Endothelial cell of umbilical vein (primary cell): ENCODE data around the gene NR1H2. TPM values are rescaled to one million over a fixed set of nuclear protein-coding genes. Genes with fewer than 3 reads are reported as not detected.

ENCODE experiments used
- BruUV-seq: library from RNA; stranded (reverse); fragments of 400-500 nt; replicated peaks from 2 replicates; lab custom pipeline; 2021; lab: Mats Ljungman, UMichigan
- CTCF ChIA-PET: fragments of 300-600, 350-600 bp; sonication (Branson Sonifier 250); formaldehyde crosslinking; loops from one replicate; lab custom pipeline; 2021; ENCODE audit warnings: antibody characterized with exemption, inconsistent platforms; lab: Charles Lee
- POLR2A ChIA-PET: fragments of 300-600, 350-600 bp; sonication (Branson Sonifier 250); formaldehyde crosslinking; loops from one replicate; lab custom pipeline; 2021; ENCODE audit warnings: antibody characterized with exemption, inconsistent platforms; lab: Charles Lee
- DNase-seq: peaks from one replicate; pipeline ENCODE4 v3.0.0-alpha.2; 2011; ENCODE audit warnings: low read depth, low spot score
- FAIRE-seq: peaks from 2 replicates; lab custom pipeline; 2011; peaks lifted over from hg19 to GRCh38; lab: Jason Lieb, UNC
- H2AFZ ChIP-seq: 2 replicates; pipeline ENCODE4 v1.6.0; 2012; ENCODE audit warnings: low read depth, low read length, control low read depth, inconsistent platforms
- H3K27ac ChIP-seq: 2 replicates; pipeline ENCODE4 v1.5.1; 2011; ENCODE audit warnings: low read depth, mild to moderate bottlenecking, control low read depth, low read length, moderate library complexity; ENCODE audit not compliant: insufficient read depth
- H3K27me3 ChIP-seq, 2 experiments: 2 replicates each; pipeline versions ENCODE4 v1.6.0 to v1.6.1; 2011; ENCODE audit warnings: low read length in 2 of 2, mixed read lengths in 1 of 2; ENCODE audit not compliant: control insufficient read depth in 2 of 2, insufficient read depth in 2 of 2
- H3K36me3 ChIP-seq, 2 experiments: 2 replicates in 1 of 2; 3 replicates in 1 of 2; pipeline ENCODE4 v1.5.1; 2011; ENCODE audit warnings: low read length in 2 of 2, mild to moderate bottlenecking in 1 of 2, moderate library complexity in 1 of 2; ENCODE audit not compliant: control insufficient read depth in 2 of 2, insufficient read depth in 2 of 2; ENCODE audit errors: extremely low read depth in 1 of 2
- H3K4me1 ChIP-seq: 3 replicates; pipeline ENCODE4 v1.5.1; 2011; ENCODE audit warnings: mild to moderate bottlenecking, low read length; ENCODE audit not compliant: control insufficient read depth, insufficient read depth; ENCODE audit errors: extremely low read depth
- H3K4me2 ChIP-seq: 2 replicates; pipeline ENCODE4 v1.6.1; 2011; ENCODE audit warnings: low read length, control low read depth, mixed read lengths; ENCODE audit not compliant: insufficient read depth
- H3K4me3 ChIP-seq, 3 experiments: fragments of 200-600 bp in 1 of 3; sonication (generic), shearing (Covaris generic) in 1 of 3; replicated peaks in 1 of 3; 2 replicates each; pipeline ENCODE4 v1.5.1; 2011 to 2016; ENCODE audit warnings: control low read depth in 3 of 3, low read length in 3 of 3, mild to moderate bottlenecking in 2 of 3, inconsistent platforms in 1 of 3, low read depth in 1 of 3, moderate library complexity in 1 of 3; ENCODE audit not compliant: insufficient read depth in 1 of 3
- H3K79me2 ChIP-seq: 2 replicates; pipeline ENCODE4 v1.6.0; 2012; ENCODE audit warnings: low read length, inconsistent platforms; ENCODE audit not compliant: control insufficient read depth, insufficient read depth
- H3K9ac ChIP-seq: replicated peaks from 2 replicates; pipeline ENCODE3; 2011; ENCODE audit warnings: low read length, control low read depth; ENCODE audit not compliant: insufficient read depth; ENCODE audit errors: extremely low read depth
- H3K9me1 ChIP-seq: replicated peaks from 3 replicates; pipeline ENCODE4 v1.6.0; 2011; ENCODE audit warnings: mild to moderate bottlenecking, low read length; ENCODE audit not compliant: control insufficient read depth, insufficient read depth; ENCODE audit errors: extremely low read depth
- H3K9me3 ChIP-seq: replicated peaks from 2 replicates; pipeline ENCODE4 v1.5.1; 2012; ENCODE audit warnings: low read length, inconsistent platforms; ENCODE audit not compliant: control insufficient read depth, insufficient read depth
- H4K20me1 ChIP-seq: replicated peaks from 2 replicates; pipeline ENCODE3; 2011; ENCODE audit warnings: mild to moderate bottlenecking, low read length; ENCODE audit not compliant: control insufficient read depth, insufficient read depth; ENCODE audit errors: extremely low read depth
- EZH2 ChIP-seq: IDR thresholded peaks from 2 replicates; pipeline ENCODE4 v1.6.1; 2012; ENCODE audit warnings: borderline replicate concordance, low read depth, mild to moderate bottlenecking, moderate library complexity, low read length, inconsistent platforms; ENCODE audit not compliant: severe bottlenecking
- JUN ChIP-seq: IDR thresholded peaks from 2 replicates; pipeline ENCODE4 v1.6.1; 2011; ENCODE audit warnings: borderline replicate concordance, low read depth; ENCODE audit not compliant: insufficient read length, insufficient read depth
- MAX ChIP-seq: IDR thresholded peaks from 2 replicates; pipeline ENCODE4 v1.6.1; 2011; ENCODE audit not compliant: insufficient read depth, insufficient read length
- MYC ChIP-seq: IDR thresholded peaks from one replicate; pipeline ENCODE4 v1.6.1; 2011; ENCODE audit warnings: mild to moderate bottlenecking, low read depth, low read length
- POLR2A ChIP-seq: IDR thresholded peaks from 2 replicates; pipeline ENCODE4 v1.6.1; 2012; ENCODE audit warnings: low read depth, mild to moderate bottlenecking, control low read depth, low read length
- POLR2AphosphoS5 ChIP-seq: IDR thresholded peaks from 2 replicates; pipeline ENCODE4 v1.6.1; 2012; ENCODE audit warnings: low read depth, mild to moderate bottlenecking, control low read depth, low read length, moderate library complexity; ENCODE audit not compliant: insufficient read depth
- dilution Hi-C: fragments of 300-500 bp; cut with MboI; formaldehyde crosslinking; loops from one replicate; pipeline ENCODE4 v1.15.0; 2019; ENCODE audit warnings: low sequenced_read_pairs; ENCODE audit not compliant: extremely low pct_ligation_motif_present
- intact Hi-C: fragments of 100-400 bp; cut with micrococcal nuclease; formaldehyde crosslinking; loops from one replicate; pipeline ENCODE4 v1.10.0; 2022
- polyA plus RNA-seq, 4 experiments: library from polyadenylated mRNA; depleted of rRNA in 3 of 4; stranded (reverse) in 3 of 4; unstranded in 1 of 4; fragments of >200 nt; gene quantifications; 2 replicates each; pipeline versions ENCODE4 v1.2.1 to v1.2.3, GENCODE V29; 2011 to 2012; ENCODE audit warnings: missing spikeins in 1 of 4
- total RNA-seq: library from RNA; stranded (reverse); gene quantifications from 2 replicates; pipeline ENCODE4 v1.2.3, GENCODE V29; 2021
- TF ChIP-seq, protein P1 (sequence below), 2 donors: IDR thresholded peaks; 1 replicate in 1 of 2; 2 replicates in 1 of 2; pipeline ENCODE4 v1.5.1; 2011; ENCODE audit warnings: low read length in 2 of 2, mild to moderate bottlenecking in 2 of 2, moderate library complexity in 2 of 2, control low read depth in 1 of 2, inconsistent platforms in 1 of 2, low read depth in 1 of 2; ENCODE audit not compliant: insufficient read depth in 1 of 2; ENCODE audit errors: extremely low read depth in 1 of 2

Gene NR1H2
- total and polyA plus RNA-seq, 2 donors (not counting 3 experiments of a cell fraction or from before 2014, with no cell fraction given) = 46.7 to 48.4 TPM

GRCh38 chr19:50371914-50372475 is 4.3 kb upstream of the NR1H2 start:
- Histone ChIP-seq H3K9me1 (no peaks in the 10 kb centered on the region), H3K4me2 (no peak overlapping the region), H3K79me2 (peaks cover under 1% of the 10 kb centered on the region), H3K9me3 (no peaks in the 10 kb centered on the region), H3K36me3 (no peaks in the 10 kb centered on the region), H2AFZ (no peak overlapping the region), H3K4me1 (peaks cover 18% of the 10 kb centered on the region), H4K20me1 (no peaks in the 10 kb centered on the region), H3K27me3 (no peaks in the 10 kb centered on the region), H3K4me3 (no peak overlapping the region), H3K27ac (no peak overlapping the region), H3K9ac (no peak overlapping the region)
- BruUV-seq = no TSS peak
- dilution Hi-C loops = no loop called here
- ChIA-PET CTCF (interaction anchor here (1.3 to 1.4 kb wide), 3 partner anchors 15 to 139 kb away, joined by 3 to 4 read pairs (median 4); partner anchors contain the start of gene JOSD2), POLR2A (no interaction called here)
- TF ChIP-seq MAX (no peak), JUN (no peak), POLR2A (no peak)
- no peak for FAIRE-seq
- intact Hi-C loops = no loop called here
- DNase-seq = no peak

DNA sequence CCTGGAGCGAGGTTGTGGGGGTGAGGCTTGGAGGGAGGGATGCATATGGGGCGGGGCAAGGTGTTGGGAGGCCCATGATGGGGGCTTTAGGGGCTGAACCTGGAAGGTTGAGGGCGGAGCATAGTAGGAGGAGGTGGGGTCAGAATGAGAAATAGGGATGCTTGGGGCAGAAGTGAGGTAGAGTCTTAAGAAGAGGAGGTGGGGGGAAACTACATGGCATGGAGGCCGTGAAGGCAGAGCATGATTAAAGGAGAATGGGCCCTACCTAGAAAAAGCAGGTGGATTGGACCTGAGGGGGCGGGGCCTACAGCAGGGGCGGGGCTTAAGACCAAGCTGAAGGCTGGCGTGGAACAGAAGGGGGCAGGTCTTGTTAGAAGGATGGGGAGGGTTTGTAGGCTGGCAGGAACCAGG is 799 bp downstream of the NR1H2 start:
- dilution Hi-C loops (no loop called here), intact Hi-C loops (loop anchor here (2.0 kb wide), 3 partner anchors 54 to 348 kb away; partner anchors contain the start of gene JOSD2)
- no peaks in the 10 kb centered on the region for H4K20me1 ChIP-seq
- TF ChIP-seq JUN (no peak), POLR2A (no peak), POLR2AphosphoS5 (no peak), EZH2 (no peak), MYC (no peak)
- TF ChIP-seq, protein P1, sequence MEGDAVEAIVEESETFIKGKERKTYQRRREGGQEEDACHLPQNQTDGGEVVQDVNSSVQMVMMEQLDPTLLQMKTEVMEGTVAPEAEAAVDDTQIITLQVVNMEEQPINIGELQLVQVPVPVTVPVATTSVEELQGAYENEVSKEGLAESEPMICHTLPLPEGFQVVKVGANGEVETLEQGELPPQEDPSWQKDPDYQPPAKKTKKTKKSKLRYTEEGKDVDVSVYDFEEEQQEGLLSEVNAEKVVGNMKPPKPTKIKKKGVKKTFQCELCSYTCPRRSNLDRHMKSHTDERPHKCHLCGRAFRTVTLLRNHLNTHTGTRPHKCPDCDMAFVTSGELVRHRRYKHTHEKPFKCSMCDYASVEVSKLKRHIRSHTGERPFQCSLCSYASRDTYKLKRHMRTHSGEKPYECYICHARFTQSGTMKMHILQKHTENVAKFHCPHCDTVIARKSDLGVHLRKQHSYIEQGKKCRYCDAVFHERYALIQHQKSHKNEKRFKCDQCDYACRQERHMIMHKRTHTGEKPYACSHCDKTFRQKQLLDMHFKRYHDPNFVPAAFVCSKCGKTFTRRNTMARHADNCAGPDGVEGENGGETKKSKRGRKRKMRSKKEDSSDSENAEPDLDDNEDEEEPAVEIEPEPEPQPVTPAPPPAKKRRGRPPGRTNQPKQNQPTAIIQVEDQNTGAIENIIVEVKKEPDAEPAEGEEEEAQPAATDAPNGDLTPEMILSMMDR (IDR thresholded peaks at IDR 0.05; ENCODE audit: extremely low read depth in 1 of 2, insufficient read depth in 1 of 2, low read depth in 1 of 2, low read length in 2 of 2) = no peak
- H3K27ac ChIP-seq = no peak overlapping the region
- peaks cover 13% of the 10 kb centered on the region for H3K4me1 ChIP-seq
- H3K9me3 ChIP-seq = no peaks in the 10 kb centered on the region
- H3K27me3 ChIP-seq = no peaks in the 10 kb centered on the region
- no peaks in the 10 kb centered on the region for H3K9me1 ChIP-seq
- H2AFZ ChIP-seq = no peak overlapping the region
- DNase-seq (peak; percentile 14), FAIRE-seq (no peak)
- no peak overlapping the region for H3K9ac ChIP-seq
- peaks cover 1% of the 10 kb centered on the region for H3K79me2 ChIP-seq
- BruUV-seq = no TSS peak
- H3K4me2 ChIP-seq = no peak overlapping the region
- CTCF ChIA-PET = interaction anchor here (0.8 kb wide), 1 partner anchor 8 kb away, joined by 3 read pairs; no protein-coding TSS in a partner anchor
- H3K36me3 ChIP-seq = peaks cover 6 to 30% of the 10 kb centered on the region in 2 experiments
- POLR2A ChIA-PET = no interaction called here
- H3K4me3 ChIP-seq = peak overlapping the region in 1 of 3 experiments; percentile 15
